NOMO-1 (cell line): Measurements from ENCODE around the gene S100A8.
"Not testable (repeated sequence)": the region's sequence is repeated elsewhere in the genome, so short reads cannot be mapped to it uniquely, and the experiment has no call there.

Source experiments
- DNase-seq, 2 experiments: peaks; one replicate each; lab custom pipeline; 2025; ENCODE audit not compliant: unreplicated experiment in 2 of 2; lab: John Stamatoyannopoulos, UW

S100A8 gene

DNA sequence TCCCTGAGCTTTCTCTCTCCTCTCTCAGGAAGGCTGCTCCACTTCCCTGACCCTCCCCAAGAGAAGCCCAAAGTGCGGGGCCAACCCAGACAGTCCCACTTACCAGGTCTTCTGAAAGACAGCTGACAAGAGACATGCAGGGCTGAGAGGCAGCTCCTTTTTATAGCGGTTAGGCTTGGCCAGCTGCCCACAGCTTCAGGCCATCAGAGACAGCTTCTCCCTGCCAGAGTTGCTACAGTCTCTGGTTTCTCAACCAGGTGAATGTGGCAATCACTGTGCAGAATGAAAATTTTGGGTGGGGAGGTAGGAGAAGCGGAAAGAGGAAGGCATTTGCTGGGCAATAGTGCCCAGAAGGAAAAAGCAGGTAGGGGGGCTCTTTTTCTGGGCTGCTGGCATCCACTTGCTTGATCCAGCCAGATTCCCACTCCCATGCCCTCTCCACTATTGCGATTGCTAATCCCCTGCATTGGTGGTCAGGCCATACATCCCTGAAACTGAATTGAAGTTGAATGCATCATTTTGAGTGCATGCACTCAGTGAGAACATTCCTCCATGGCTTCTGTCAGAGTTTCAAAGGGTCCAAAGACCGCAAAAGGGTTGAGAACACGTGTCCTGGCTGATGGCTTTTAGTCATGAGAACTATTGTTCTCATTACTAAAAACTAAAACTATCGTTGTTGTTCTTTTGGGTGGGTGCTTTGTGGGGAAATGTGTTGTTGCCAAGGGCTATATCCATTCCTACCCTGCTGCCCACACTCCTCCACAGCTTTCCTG is at the start of gene S100A8:
Gene S100A8 (minus strand): TSS at position 136 of the 773 bp plus-strand sequence. CDS start 538 bp downstream, outside the sequence.
- peak; percentile 87 to 88 for DNase-seq

DNA sequence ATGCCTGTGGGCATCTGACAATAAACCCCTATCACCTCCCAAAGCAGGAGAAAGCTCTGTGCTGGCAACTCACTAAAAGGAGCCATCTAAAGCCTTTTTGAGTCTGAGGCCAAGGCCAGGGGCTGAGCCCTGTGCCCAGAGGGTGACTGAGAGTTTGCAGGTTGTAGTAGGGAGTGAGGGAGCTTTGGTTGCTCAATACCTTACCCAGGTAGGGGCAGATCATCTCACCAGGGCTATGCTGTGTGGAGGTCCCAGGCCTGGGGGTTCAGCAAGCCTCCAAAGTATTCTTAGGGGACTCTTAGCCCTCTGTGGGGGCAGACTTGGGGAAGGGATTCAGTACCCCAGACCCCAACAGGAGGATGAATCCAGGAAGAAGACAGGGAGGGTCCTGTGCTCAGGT is 48.4 kb upstream of the S100A8 start:
- no peak for DNase-seq

DNA sequence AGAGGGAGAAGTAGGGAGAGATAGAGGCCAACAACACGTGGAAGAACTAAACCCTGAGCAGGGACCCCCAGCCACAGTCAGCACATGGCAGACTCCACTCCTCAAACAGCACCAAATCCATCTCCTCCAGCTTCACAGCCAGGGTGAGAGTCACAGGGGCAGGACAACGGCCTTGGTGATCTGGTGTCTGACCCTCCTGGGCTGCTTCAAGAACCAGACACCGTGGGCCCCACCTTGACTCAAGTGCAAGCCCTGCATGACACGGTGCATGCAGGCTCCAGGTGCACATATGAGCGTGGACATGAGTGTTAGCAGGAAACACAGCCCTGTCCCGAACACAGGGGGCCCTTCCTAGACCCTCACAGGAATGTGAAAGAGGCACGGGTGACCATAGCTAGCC is 47.7 kb upstream of the S100A8 start:
- DNase-seq: no peak

DNA sequence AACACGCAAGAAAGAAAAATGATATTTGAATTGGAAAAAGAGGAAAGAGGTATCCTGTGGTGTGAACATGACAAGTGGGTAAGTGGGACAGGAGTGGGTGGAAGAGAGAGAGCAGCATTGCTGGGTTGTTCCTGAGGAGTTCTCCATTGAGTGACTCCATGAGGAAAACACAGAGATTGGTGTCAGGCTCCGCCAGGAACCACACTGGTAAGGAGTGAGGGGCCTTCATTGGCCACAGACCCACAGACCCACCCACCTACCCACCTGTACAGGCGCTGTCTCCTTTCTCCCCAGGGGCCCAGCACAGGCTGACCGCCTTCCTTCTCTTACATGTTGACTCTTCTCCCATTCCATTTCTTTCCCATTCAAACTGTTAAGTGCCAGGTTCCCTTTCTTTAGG is 46.4 kb upstream of the S100A8 start:
- DNase-seq: no peak

DNA sequence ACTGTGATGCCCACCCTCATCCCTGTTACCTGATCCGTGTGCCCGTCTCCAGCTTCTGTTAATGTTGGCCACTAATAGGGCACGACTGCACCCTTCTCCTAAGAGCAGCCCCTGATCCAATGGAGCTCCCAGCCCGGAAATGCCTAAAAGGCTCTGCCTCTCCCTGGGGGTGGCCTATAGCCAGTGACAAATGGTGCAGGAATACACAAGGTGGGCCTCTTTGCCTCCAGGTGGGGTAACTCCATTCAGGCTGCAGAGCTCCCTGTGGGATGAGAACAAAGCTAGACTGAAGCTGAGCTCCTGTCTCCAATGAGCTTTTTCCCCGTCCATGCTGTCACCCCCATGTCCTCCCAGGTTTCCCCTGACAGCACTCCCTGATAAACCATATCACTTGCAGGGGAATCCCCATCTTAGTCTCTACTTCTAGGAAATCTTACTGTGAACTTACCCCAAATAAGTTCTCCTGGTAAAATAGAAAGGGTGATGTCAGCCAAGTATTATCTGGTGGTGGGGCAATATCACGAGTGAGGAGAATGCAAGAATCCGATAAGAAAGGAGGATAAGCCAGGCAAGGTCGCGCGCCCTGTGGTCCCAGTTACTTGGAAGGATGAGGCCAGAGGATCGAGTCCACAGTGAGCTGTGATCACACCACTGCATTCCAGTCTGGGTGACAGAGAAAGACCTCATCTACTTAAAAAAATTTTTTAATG is 44.0 kb upstream of the S100A8 start:
- no peak for DNase-seq

DNA sequence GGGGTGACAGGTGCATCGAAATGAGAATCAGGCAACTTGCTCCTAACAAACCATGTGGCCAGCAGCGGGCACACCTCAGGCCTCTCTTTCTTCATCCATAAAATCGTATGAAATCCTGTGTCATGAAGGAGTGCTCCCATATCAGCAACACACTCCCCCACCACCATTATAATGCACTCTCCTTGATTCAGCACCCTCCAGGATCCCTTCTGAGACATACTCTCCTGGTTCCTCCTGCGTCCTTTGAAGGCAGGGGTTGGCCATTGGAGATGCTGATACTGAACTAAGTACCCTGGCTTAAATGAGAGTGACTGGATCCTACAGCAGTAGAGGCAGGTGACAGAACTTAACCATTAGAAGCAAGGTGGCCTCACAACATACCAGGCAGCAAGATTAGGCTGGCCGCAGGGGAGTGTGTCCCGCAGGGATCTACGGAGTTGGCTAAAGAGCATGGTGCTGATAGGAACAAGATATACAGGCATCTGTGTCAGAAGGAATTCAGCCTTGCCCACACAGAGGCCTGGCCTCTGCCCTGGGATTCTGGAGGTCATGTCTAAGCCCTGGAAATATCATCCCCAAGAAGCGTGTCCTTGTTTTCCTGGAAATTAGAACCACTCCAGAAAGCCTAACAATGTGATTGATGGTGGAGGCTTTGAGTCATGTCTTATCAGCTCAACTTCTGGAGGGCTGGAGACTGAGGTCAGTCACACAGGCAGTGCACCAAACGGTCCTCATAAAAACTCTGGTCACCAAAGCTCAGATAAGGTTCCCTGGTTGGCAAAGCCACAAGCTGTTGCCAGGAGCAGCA is 42.2 kb upstream of the S100A8 start:
- no peak for DNase-seq

DNA sequence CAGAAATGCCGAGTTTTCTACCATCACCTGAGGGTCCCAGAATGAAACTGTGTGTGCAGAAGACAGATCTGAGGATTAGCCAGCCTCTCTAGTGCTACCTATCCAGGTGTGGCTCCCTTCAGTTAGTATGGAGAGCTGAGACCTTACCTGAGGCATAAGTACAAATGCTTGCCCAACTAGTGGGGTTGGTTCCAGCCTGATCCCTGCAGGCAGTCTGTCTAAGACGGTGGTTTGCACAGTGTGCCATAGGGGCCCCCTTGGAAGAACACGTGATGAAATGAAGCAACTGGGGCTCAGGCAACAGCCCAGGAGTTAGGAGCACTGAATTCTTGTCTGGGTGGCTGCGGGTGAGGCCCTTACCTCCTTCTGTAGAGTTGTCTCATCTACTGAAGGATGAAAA is 41.1 kb upstream of the S100A8 start:
- no peak for DNase-seq

DNA sequence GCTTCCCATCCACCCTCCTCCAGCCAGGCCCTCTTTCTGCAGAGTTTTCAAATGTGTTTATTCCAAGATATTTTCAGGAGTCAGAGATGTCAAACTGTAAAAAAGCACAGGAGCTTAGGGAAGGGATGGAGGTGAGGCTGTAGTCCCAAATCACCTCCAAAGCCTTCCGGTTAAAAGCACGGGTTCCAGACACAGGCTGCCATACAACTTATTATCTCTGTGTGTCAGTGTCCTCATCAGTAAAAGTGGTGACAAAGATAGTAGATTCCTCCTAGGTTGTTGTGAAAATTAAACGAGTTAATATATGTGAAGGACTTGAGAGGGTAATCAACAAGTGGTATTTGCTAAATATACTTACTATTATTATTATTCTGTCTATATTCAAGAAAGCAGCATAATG is 40.6 kb upstream of the S100A8 start:
- no peak for DNase-seq

DNA sequence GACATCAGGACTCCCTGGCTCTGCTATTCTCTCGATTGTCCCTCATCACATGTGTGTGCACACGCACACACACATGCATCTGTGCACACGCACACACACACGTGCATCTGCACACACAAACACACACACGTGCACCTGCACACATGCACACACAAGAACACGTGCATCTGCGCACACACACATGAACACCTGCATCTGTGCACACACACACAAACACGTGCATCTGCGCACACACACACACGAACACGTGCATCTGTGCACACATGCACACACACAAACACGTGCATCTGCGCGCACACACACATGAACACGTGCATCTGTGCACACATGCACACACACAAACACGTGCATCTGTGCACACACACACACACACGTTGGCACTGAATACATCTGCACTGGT is 40.1 kb upstream of the S100A8 start:
- no peak for DNase-seq

DNA sequence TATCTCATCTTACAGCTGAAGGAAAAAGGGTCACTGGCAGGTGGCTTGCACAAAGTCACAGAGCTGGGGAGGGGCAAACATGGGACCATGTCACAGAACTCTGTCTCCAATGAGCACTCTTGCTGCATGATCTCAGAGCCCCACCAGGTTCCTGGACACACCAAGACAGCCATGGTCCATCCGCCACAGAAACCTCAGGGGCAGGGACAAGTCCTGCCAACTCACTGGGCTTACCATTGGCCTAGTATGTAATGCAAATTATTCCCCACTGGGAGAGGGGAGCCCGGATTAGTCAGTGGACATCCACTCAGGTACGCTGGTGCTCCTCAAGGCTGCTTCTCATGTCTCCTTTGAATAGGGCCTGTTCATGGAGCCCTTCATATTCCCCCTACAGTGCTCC is 39.7 kb upstream of the S100A8 start:
- DNase-seq: no peak

DNA sequence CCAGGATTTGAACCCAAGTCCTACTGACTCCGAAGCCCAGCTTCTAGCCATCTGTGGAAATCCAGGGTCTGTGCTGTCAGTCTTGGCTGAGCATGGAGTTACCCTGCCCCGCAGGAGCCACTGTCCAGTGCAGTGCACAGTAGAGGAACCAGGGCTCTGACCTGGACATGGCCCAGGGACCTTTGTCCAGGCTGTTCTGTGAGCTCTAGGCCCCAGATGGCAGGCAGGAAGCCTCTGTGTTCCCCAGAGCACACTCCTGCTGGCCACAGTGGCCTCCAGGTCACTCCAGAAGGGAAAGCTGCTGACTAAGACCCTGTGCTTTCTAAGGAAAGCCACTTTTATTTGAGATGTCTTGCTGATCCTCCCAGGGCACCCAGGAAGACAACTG is 39.3 kb upstream of the S100A8 start:
- no peak for DNase-seq

DNA sequence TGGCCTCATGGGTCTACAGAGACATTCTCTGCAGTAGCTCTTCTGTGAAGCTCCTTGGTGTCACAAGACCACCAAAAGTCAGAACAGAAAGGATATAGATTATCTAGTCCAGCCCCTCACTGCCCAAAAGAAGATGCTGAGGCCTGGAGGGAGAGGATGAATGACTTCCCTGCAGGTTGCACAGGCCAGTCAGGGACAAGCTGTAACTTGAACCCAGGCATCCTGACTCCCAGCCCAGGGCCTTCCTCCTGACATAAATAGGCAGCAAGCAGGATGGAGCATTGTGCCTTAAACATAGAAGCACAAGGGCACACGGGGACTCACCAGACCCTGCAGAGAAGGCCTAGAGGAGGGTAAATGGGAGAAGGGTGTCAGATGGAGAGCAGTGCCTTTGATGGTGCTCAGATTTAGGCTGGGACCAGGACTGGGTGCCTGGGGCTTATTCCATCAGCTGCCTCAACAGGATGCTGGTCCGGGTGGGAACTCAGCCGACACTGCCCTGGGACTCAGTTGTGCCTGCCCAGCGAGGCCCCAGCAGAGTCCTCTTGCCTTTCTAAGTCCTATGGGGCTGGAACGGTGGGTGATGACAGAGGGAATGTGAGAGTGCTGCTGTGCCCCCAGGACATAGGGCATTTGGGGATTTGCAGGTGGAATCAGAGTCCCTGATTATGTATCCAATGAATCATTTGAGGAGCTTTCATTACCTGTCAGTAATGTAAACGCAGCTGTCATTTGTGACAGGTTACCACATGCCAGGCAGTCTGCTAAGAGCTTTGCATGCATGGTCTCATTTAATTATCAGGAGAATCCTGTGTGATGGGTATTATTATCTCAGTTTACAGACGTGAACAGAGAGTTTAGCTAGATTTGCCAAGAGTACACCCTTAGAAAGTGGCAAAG is 38.6 kb upstream of the S100A8 start:
- DNase-seq: no peak

DNA sequence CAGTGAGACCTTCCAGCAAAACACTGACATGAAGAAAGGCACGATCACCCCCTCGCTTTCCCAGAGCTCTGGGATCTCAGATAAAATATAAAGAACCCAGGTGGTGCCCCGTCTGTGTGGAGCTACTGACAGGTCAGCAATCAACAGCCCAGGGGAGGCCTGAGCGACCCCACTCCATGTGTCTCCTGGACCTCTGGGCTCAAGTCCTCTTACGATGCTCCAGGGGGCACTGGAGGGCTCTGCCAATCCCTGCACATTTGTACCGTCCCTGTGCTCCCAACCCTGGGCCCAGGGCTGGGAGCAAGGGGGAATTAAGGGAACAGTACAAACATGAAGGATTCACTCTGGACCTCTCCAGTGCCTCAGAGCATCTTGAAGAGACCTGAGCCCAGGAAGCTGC is 37.9 kb upstream of the S100A8 start:
- no peak for DNase-seq

DNA sequence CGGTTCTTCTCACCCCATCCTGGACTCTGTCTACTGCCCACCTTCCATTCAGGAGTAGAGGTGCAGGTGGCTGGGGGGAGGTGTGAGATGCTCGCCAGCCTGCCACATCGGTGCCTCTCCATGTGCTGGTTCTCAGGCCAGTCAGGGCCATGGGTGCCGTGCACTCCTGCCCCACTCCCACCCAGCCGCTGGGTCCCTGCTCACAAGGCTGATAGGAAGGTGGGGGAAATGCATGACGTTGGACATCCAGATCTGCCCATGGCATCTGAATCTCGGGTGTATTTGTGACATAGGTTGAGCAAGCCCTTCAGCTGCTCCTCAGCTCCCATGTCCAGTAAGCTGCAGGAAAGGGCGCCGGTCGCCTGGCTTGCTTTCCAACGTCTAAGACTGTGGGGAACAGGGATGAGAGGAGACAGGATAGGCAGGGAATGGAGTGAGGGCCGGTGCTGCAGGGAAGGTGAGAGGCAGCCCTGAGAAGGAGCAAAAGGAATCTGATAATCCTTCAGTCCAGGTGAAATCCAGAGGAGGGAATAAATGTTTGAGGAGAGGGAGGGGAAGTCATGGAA is 37.3 kb upstream of the S100A8 start:
- no peak for DNase-seq

DNA sequence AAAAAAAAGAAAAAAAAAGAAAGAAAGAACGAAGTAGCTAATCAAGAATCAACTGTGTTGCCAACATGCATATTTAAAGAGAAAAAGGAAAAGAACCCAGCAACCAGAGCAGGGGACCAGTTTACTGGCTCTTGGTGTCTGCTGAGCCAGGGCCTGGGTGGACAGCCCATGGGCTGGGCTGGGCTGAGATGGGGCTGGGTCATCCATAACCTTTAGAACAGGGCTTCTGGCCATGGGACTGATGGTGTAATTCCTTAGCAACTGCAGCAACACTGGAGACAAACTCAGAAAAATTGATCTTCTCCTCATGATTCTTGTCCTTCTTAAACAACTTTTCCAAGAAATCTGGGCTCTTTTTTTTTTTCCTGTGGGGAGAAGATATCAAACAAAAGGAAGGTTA is 35.9 kb upstream of the S100A8 start:
- no peak for DNase-seq

DNA sequence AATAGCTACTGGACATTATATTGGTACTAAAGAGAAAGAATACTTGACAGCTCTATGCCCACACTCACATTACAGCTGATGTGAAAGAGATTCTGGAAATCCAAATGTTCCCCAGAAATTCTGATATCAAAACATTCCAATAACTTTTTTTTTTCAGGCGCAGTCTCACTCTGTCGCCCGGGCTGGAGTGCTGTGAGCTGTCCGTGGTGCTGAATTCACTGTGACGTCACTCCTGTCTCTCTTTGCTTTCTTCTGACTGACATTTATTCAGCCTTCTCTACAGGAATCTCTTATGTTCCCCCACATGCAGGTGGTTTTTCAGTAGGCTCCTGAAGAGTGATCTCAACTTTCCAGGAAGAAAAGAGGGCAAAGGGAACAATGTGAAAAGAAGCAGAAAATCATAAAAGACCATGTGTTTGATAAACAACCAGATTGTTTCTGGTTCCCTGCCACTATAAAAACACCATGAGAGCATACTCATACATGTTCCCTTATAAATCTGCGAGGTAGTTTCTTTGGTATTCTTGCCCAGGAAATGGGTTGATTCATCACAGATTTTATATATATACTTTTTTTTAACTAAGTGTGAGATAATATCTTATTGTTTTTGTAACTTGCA is 31.7 kb upstream of the S100A8 start:
- DNase-seq: peak in 1 of 2 experiments; percentile 55

DNA sequence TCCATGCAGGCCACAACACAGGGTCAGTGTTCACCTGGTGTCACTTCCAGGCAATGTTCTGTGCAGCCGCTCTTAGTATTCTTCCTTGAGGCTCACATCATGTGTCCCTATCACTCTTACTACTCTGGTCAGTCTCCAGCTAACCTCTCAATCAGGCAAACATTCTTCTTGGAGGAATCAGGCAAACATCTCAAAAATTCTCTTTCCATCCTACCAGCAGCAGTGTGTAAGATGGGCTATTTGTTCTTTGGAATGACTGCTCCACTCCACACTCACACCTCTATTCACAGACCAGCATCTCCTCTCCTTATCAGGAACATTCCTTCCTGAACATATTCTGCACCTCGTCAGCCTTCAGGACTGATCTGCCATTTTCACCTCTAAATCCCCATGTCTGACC is 29.4 kb upstream of the S100A8 start:
- no peak for DNase-seq

DNA sequence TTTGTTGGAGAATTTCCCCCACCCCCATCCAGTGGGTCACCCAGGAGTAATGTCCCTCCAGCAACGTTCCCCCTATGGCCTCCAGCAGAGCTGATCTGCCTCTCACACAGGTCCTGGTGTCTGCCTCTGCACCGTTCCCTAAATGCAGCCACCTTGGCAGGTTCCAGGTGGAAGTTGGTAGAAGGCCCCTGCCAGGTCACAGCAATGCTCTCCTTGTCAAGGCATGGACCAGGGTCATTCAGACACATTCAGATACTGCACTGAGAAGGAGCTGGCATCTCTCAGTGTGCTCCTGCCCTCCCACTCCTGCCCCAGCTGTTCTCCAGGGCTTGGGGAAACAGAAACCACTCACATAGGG is 28.5 kb upstream of the S100A8 start:
- not testable (repeated sequence) for DNase-seq

DNA sequence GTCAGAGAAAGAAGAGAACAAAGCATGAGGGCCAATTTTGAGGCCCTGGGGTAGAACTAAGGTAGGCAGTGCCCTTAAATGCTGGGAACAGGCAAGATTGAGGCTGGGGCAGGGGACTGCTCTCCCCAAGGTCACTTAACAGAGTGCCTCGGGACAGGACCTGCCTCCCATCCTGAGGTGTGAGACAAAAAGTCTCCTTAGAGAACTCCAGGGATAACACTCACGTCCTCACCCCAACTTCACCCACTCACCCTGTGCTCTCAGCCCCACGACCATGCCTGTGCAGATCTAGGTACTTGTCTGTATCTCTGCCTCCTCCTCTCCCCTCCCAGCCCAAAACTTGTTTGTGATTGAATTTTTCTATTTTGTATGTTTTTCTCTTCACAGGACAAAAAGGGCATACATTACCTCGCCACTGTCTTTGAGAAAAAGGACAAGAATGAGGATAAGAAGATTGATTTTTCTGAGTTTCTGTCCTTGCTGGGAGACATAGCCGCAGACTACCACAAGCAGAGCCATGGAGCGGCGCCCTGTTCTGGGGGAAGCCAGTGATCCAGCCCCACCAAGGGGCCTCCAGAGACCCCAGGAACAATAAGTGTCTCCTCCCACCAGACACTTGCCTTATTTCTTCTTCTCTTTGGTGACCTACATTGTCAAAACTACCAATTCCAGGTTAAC is 28.0 kb upstream of the S100A8 start:
- DNase-seq: not testable (repeated sequence)
